Measurements from ENCODE around the gene THADA. TPM values are rescaled to one million over a fixed set of nuclear protein-coding genes. Genes with fewer than 3 reads are reported as not detected.

THADA gene
- total RNA-seq, 2 donors from 2014 or later: 23.7 to 69.5 TPM

GRCh38 chr2:43238813-43239212 lies 357.0 kb downstream of the THADA start:
- Mint-ChIP-seq H3K27ac (no peak overlapping the region), H3K9me3 (no peaks in the 10 kb centered on the region), H3K4me3 (no peak overlapping the region), H3K4me1 (ENCODE audit: low read depth in 2 of 2) (peaks cover 11 to 13% of the 10 kb centered on the region in 2 donors), H3K36me3 (no peaks in the 10 kb centered on the region), H3K27me3 (no peaks in the 10 kb centered on the region)
- DNase-seq (ENCODE audit: low spot score) (no peak), ATAC-seq (no peak)

GRCh38 chr2:43238176-43238575 lies 357.7 kb downstream of the THADA start:
- H3K4me1 Mint-ChIP-seq (ENCODE audit: low read depth in 2 of 2): peaks cover 11 to 13% of the 10 kb centered on the region in 2 donors
- H3K27me3 Mint-ChIP-seq: no peaks in the 10 kb centered on the region
- ATAC-seq (no peak), DNase-seq (ENCODE audit: low spot score) (no peak)
- no peak overlapping the region for H3K4me3 Mint-ChIP-seq
- H3K36me3 Mint-ChIP-seq: no peaks in the 10 kb centered on the region
- peak overlapping the region; percentile 13 to 54 for H3K27ac Mint-ChIP-seq
- no peaks in the 10 kb centered on the region for H3K9me3 Mint-ChIP-seq

GRCh38 chr2:43233218-43234212 lies 362.3 kb downstream of the THADA start:
- Mint-ChIP-seq H3K4me1 (ENCODE audit: low read depth in 2 of 2) (peaks cover 15 to 19% of the 10 kb centered on the region in 2 donors), H3K27me3 (no peaks in the 10 kb centered on the region), H3K36me3 (peaks cover 6% of the 10 kb centered on the region), H3K27ac (no peak overlapping the region), H3K9me3 (no peaks in the 10 kb centered on the region), H3K4me3 (no peak overlapping the region)
- no peak for DNase-seq (ENCODE audit: low spot score)
- no peak for ATAC-seq

- H3K4me3 Mint-ChIP-seq: no peak overlapping the region
- no peaks in the 10 kb centered on the region for H3K27me3 Mint-ChIP-seq
- H3K4me1 Mint-ChIP-seq (ENCODE audit: low read depth in 2 of 2): peaks cover 21 to 23% of the 10 kb centered on the region in 2 donors
- no peak for ATAC-seq
- peaks cover 6% of the 10 kb centered on the region for H3K36me3 Mint-ChIP-seq
- no peak overlapping the region for H3K27ac Mint-ChIP-seq
- DNase-seq (ENCODE audit: low spot score): no peak
- no peaks in the 10 kb centered on the region for H3K9me3 Mint-ChIP-seq
Observed at GRCh38 chr2:43230951-43231827, 364.6 kb downstream of the THADA start.

DNA sequence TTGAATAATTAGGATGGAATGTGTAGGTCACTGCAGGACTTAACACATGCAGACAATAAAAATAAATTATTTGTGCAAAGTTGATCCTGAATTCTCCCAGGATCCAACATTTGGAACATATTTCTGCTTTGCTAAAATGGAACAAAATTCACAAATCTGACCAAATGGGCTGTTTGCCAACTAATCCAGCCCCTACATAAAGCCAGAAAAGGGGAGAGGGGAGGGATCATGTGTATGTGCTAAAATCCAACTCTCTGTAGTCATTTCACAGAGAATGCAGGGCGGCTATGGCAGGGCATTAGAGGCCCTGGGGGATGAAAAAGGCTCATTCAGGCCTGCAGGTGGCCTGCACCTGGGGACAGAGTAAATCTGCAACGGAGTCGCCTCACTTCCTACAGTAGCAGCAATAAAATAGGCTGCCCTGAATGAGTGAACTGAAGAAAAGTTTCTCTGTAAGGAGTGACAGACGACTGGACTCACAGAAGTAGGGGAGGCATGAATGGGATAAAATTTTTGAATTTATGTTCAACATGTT lies 365.4 kb downstream of the THADA start:
- H3K36me3 Mint-ChIP-seq: peaks cover 6% of the 10 kb centered on the region
- H3K4me3 Mint-ChIP-seq: no peak overlapping the region
- ATAC-seq: no peak
- H3K4me1 Mint-ChIP-seq (ENCODE audit: low read depth in 2 of 2): peaks cover 23 to 28% of the 10 kb centered on the region in 2 donors
- no peak overlapping the region for H3K27ac Mint-ChIP-seq
- H3K9me3 Mint-ChIP-seq: no peaks in the 10 kb centered on the region
- H3K27me3 Mint-ChIP-seq: no peaks in the 10 kb centered on the region
- DNase-seq (ENCODE audit: low spot score): no peak

GRCh38 chr2:43228756-43229659 lies 366.8 kb downstream of the THADA start:
- peaks cover 6% of the 10 kb centered on the region for H3K36me3 Mint-ChIP-seq
- peak; percentile 58 for DNase-seq (ENCODE audit: low spot score)
- H3K27ac Mint-ChIP-seq: peak overlapping the region; percentile 50 to 72
- H3K4me1 Mint-ChIP-seq (ENCODE audit: low read depth in 2 of 2): peaks cover 28 to 32% of the 10 kb centered on the region in 2 donors
- no peaks in the 10 kb centered on the region for H3K27me3 Mint-ChIP-seq
- H3K9me3 Mint-ChIP-seq: no peaks in the 10 kb centered on the region
- peak overlapping the region; percentile 84 for H3K4me3 Mint-ChIP-seq
- ATAC-seq: no peak

DNA sequence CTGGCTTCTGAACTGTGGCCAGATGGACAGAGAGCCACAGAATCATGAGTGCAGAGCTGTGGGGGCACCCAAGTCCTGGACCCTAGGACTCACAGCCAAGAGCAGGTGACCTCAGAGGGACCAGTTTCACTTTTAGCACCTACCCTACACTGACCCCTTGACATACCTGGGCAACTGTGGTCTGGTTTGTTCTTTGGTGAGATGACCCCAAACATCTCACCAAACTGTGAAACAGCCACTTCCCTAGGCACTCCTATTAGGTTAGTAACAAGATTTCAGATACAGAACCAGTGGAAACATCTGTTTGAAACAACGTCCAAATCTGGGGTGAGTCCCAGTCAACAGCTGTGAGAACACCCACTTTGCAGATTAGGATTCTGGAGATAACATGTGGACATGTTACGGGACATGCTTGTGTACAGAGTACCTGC lies 367.5 kb downstream of the THADA start:
- peak overlapping the region in 1 of 2 donors; percentile 72 for H3K27ac Mint-ChIP-seq
- ATAC-seq: no peak
- peaks cover 34 to 35% of the 10 kb centered on the region in 2 donors for H3K4me1 Mint-ChIP-seq (ENCODE audit: low read depth in 2 of 2)
- peaks cover 10% of the 10 kb centered on the region for H3K36me3 Mint-ChIP-seq
- H3K4me3 Mint-ChIP-seq: peak overlapping the region; percentile 84
- H3K9me3 Mint-ChIP-seq: no peaks in the 10 kb centered on the region
- peak; percentile 32 for DNase-seq (ENCODE audit: low spot score)
- no peaks in the 10 kb centered on the region for H3K27me3 Mint-ChIP-seq

- Mint-ChIP-seq H3K9me3 (no peaks in the 10 kb centered on the region), H3K27ac (peak overlapping the region; percentile 53 to 72), H3K4me3 (peak overlapping the region; percentile 84), H3K27me3 (no peaks in the 10 kb centered on the region), H3K4me1 (ENCODE audit: low read depth in 2 of 2) (peaks cover 36% of the 10 kb centered on the region in 2 donors), H3K36me3 (peaks cover 10% of the 10 kb centered on the region)
- no peak for ATAC-seq
- DNase-seq (ENCODE audit: low spot score): peak; percentile 44
Observed at GRCh38 chr2:43227830-43228281, 368.0 kb downstream of the THADA start.

GRCh38 chr2:43226955-43227829 lies 368.6 kb downstream of the THADA start:
- H3K27ac Mint-ChIP-seq: peak overlapping the region; percentile 53 to 72
- peaks cover 10% of the 10 kb centered on the region for H3K36me3 Mint-ChIP-seq
- H3K9me3 Mint-ChIP-seq: no peaks in the 10 kb centered on the region
- H3K4me1 Mint-ChIP-seq (ENCODE audit: low read depth in 2 of 2): peaks cover 39 to 43% of the 10 kb centered on the region in 2 donors
- ATAC-seq (peak; percentile 21 to 37), DNase-seq (ENCODE audit: low spot score) (peak; percentile 72)
- H3K27me3 Mint-ChIP-seq: no peaks in the 10 kb centered on the region
- H3K4me3 Mint-ChIP-seq: peak overlapping the region; percentile 84

GRCh38 chr2:43226558-43226954 lies 369.3 kb downstream of the THADA start, which contains the start of gene ZFP36L2:
TSS of gene ZFP36L2 (minus strand) at chr2:43226606. CDS start at chr2:43226315, 291 bp downstream.
- ATAC-seq (peak; percentile 84 to 87), DNase-seq (ENCODE audit: low spot score) (peak; percentile 96)
- Mint-ChIP-seq H3K27me3 (no peaks in the 10 kb centered on the region), H3K4me1 (ENCODE audit: low read depth in 2 of 2) (peaks cover 44 to 49% of the 10 kb centered on the region in 2 donors), H3K4me3 (peak within 1 kb of the TSS; percentile 84), H3K9me3 (no peaks in the 10 kb centered on the region), H3K27ac (peak within 1 kb of the TSS; percentile 72 to 85), H3K36me3 (peaks cover 10% of the 10 kb centered on the region)

GRCh38 chr2:43225788-43226557 lies 369.9 kb downstream of the THADA start:
- peak; percentile 95 for DNase-seq (ENCODE audit: low spot score)
- no peaks in the 10 kb centered on the region for H3K9me3 Mint-ChIP-seq
- H3K27me3 Mint-ChIP-seq: no peaks in the 10 kb centered on the region
- H3K36me3 Mint-ChIP-seq: peaks cover 10% of the 10 kb centered on the region
- peaks cover 50 to 55% of the 10 kb centered on the region in 2 donors for H3K4me1 Mint-ChIP-seq (ENCODE audit: low read depth in 2 of 2)
- H3K4me3 Mint-ChIP-seq: peak overlapping the region; percentile 79
- peak; percentile 57 to 80 for ATAC-seq
- peak overlapping the region; percentile 62 to 85 for H3K27ac Mint-ChIP-seq
